Left lung (tissue), 10 donors: Measurements from ENCODE around the gene CARHSP1. TPM values are rescaled to one million over a fixed set of nuclear protein-coding genes. Genes with fewer than 3 reads are reported as not detected.

ENCODE experiments used
- ATAC-seq: fragments of 200-7000 bp; cut with Tn5 transposase; one replicate; pipeline ENCODE4 v1.9.1; 2020; ENCODE audit warnings: moderate library complexity
- DNase-seq, 4 donors: peaks; one replicate each; pipeline ENCODE4 v3.0.0-alpha.2; 2013 to 2020
- H3K27ac ChIP-seq, 2 donors: fragments of 200-600 bp; sonication (generic) in 1 of 2; one replicate each; pipeline versions ENCODE4 v1.5.0 to v1.8.0; 2020 to 2021
- H3K27me3 ChIP-seq, 2 donors: fragments of 200-600 bp; sonication (generic) in 1 of 2; one replicate each; pipeline versions ENCODE4 v1.5.0 to v1.8.0; 2020 to 2021
- H3K36me3 ChIP-seq, 2 donors: fragments of 200-600 bp; sonication (generic) in 1 of 2; one replicate each; pipeline versions ENCODE4 v1.5.0 to v1.8.0; 2020 to 2021
- H3K4me1 ChIP-seq, 2 donors: fragments of 200-600 bp; one replicate each; pipeline ENCODE4 v1.8.0; 2021
- H3K4me3 ChIP-seq, 2 donors: fragments of 200-600 bp; sonication (generic) in 1 of 2; one replicate each; pipeline versions ENCODE4 v1.5.0 to v1.8.0; 2020 to 2021; ENCODE audit warnings: mild to moderate bottlenecking in 1 of 2
- H3K9me3 ChIP-seq, 2 donors: fragments of 200-600 bp; sonication (generic) in 1 of 2; one replicate each; pipeline versions ENCODE4 v1.5.0 to v1.8.0; 2020 to 2021
- intact Hi-C, 2 donors: fragments of 100-400 bp; cut with DNase I; formaldehyde crosslinking; loops; one replicate each; pipeline versions ENCODE4 v1.11.2 to v1.14.2; 2022
- polyA plus RNA-seq, 6 donors: library from polyadenylated mRNA; unstranded; fragments of 120-200 nt; gene quantifications; one replicate each; pipeline ENCODE4 v1.2.1, GENCODE V29; 2013; ENCODE audit not compliant: insufficient read length in 6 of 6
- total RNA-seq, 2 donors: library from RNA; stranded (reverse); fragmentation: NEBNext Ultra II Directional; extraction: Animal tissue kit (Norgen Biotek cat#: 25700); gene quantifications; one replicate each; pipeline ENCODE4 v1.2.1, GENCODE V29; 2021
- TF ChIP-seq, protein P1 (sequence below), 2 donors: fragments of 200-600 bp; sonication (generic) in 1 of 2; IDR thresholded peaks; one replicate each; pipeline versions ENCODE4 v1.5.0 to v1.8.0; 2021; ENCODE audit warnings: antibody characterized with exemption in 2 of 2
- donor health status: DM: no; HTN: yes; CAD: no.
- donor health status: DM: no; HTN: no; CAD: no.

The CARHSP1 gene
- total and polyA plus RNA-seq, 8 donors: 74.0 to 114 (median 93.7) TPM

DNA sequence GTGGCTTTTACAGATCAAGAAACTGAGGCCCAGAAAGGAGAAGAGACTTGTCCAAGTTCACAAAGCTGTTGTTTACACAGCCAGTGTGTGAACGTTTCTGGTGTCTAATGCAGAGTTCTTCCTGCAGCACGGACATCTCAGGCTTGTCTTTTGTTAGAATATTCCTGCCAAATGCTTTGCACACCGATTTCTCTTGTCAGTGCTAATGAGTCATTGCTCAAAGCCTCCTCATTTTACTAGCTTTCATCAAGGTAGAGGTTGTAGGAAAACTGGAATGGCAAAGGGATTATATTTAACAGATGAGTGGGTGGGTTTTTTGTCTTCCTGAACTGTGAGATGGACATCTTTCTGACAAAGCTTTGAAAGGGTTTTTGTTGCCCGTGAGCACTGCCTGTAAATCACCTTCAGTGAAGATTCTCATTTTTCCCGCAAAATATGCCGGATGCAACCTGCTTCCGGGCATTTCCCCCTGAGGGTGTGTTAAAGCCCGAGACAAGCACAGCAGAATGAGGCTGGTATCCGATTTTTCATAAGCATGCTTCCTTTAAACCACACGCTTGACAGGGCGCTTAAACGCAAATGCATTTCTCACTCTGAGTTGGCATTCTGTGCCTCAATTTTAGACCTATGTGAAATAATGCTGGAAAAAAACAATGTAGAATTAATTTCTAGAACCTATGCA lies 56.5 kb downstream of the CARHSP1 start:
- Histone ChIP-seq H3K27ac (no peak overlapping the region), H3K4me3 (no peak overlapping the region), H3K36me3 (peaks cover 0 to 100% of the 10 kb centered on the region in 2 donors), H3K4me1 (peaks cover 0 to 3% of the 10 kb centered on the region in 2 donors), H3K27me3 (no peaks in the 10 kb centered on the region), H3K9me3 (no peaks in the 10 kb centered on the region)
- TF ChIP-seq, protein P1, sequence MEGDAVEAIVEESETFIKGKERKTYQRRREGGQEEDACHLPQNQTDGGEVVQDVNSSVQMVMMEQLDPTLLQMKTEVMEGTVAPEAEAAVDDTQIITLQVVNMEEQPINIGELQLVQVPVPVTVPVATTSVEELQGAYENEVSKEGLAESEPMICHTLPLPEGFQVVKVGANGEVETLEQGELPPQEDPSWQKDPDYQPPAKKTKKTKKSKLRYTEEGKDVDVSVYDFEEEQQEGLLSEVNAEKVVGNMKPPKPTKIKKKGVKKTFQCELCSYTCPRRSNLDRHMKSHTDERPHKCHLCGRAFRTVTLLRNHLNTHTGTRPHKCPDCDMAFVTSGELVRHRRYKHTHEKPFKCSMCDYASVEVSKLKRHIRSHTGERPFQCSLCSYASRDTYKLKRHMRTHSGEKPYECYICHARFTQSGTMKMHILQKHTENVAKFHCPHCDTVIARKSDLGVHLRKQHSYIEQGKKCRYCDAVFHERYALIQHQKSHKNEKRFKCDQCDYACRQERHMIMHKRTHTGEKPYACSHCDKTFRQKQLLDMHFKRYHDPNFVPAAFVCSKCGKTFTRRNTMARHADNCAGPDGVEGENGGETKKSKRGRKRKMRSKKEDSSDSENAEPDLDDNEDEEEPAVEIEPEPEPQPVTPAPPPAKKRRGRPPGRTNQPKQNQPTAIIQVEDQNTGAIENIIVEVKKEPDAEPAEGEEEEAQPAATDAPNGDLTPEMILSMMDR (IDR thresholded peaks at IDR 0.05): no peak
- intact Hi-C loops: no loop called here
- DNase-seq (no peak), ATAC-seq (no peak)

DNA sequence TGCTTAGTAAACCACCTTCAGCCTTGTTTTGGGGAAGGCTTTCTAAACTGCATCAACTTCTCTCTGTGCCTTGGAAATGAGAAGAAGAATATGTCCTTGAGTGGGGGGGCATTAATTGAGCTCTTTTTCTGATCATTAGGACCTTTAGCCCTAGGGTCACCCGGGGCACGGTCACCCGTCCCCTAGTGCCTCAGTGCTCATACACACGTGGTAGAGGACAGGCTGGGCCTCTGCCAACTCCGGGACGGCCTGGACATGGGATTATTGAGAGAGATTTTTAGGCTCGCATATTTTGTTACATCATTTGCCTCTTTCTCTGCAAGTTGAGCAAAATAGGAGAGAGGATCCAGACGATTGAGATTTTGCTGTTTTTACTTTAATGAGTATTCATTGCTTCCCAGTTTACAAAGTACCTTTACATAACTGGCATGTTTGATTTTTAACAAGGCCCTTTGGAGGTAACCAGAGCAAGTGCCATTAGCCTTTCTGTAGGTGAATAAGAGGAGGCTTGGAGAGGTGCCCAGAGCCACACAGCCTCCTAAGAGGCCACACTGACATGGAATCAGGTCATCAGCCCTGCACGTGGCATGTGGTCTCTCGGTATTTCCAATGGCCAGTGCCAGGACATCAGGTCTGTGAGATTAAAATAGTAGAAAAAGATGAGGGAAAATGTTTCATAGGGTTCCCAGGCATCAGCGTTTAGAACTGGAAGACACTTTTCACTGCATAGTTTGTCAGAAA lies 60.0 kb downstream of the CARHSP1 start:
- no peak overlapping the region for H3K4me3 ChIP-seq
- no peak for ATAC-seq
- intact Hi-C loops: no loop called here
- no peaks in the 10 kb centered on the region for H3K4me1 ChIP-seq
- H3K9me3 ChIP-seq: no peaks in the 10 kb centered on the region
- no peaks in the 10 kb centered on the region for H3K27me3 ChIP-seq
- no peak for DNase-seq
- no peak overlapping the region for H3K27ac ChIP-seq
- H3K36me3 ChIP-seq: peaks cover 0 to 100% of the 10 kb centered on the region in 2 donors
- TF ChIP-seq, protein P1 (IDR thresholded peaks at IDR 0.05): no peak

DNA sequence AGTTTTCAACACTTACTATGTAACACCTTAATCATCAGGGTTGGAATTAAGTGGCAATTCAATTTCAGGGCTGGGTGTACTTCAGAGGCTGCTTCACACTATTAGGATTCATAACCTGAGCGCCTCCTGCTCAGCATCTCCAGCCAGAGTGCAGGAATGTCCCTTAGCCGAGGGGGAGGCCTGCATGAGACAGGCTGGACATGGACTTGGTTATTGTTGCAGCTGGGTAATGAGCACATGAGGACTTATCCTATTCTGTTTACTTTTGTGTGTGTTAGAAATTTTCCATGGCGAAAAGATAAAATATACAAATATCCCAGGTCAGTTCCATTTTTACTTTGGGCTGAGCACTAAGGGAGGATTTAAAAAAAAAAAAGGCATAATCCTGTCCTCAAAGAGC lies 60.8 kb downstream of the CARHSP1 start:
- Histone ChIP-seq H3K27ac (no peak overlapping the region), H3K36me3 (peaks cover 0 to 100% of the 10 kb centered on the region in 2 donors), H3K4me1 (no peaks in the 10 kb centered on the region), H3K27me3 (no peaks in the 10 kb centered on the region), H3K9me3 (no peaks in the 10 kb centered on the region), H3K4me3 (no peak overlapping the region)
- intact Hi-C loops: no loop called here
- TF ChIP-seq, protein P1 (IDR thresholded peaks at IDR 0.05): no peak
- DNase-seq (no peak), ATAC-seq (no peak)

DNA sequence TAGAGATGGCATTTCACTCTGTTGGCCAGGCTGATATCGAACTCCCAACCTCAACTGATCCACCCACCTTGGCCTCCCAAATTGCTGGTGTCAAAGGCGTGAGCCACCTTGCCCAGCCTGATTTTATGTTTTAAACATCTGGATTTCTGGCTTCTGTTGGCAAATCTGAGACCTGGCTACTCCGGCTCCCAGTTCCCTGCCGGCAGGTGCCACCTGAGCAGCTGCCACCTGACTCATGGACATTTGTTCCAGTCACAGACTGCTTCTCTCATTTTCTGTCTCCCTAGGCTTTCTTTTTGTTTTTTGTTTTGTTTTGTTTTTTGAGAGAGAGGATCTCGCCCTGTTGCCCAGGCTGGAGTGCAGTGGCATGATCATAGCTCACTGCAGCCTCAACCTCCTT lies 61.6 kb downstream of the CARHSP1 start:
- Histone ChIP-seq H3K27ac (no peak overlapping the region), H3K9me3 (no peaks in the 10 kb centered on the region), H3K36me3 (peaks cover 0 to 100% of the 10 kb centered on the region in 2 donors), H3K4me3 (no peak overlapping the region), H3K4me1 (no peaks in the 10 kb centered on the region), H3K27me3 (no peaks in the 10 kb centered on the region)
- intact Hi-C loops: no loop called here
- no peak for DNase-seq
- no peak for ATAC-seq
- TF ChIP-seq, protein P1 (IDR thresholded peaks at IDR 0.05): no peak

DNA sequence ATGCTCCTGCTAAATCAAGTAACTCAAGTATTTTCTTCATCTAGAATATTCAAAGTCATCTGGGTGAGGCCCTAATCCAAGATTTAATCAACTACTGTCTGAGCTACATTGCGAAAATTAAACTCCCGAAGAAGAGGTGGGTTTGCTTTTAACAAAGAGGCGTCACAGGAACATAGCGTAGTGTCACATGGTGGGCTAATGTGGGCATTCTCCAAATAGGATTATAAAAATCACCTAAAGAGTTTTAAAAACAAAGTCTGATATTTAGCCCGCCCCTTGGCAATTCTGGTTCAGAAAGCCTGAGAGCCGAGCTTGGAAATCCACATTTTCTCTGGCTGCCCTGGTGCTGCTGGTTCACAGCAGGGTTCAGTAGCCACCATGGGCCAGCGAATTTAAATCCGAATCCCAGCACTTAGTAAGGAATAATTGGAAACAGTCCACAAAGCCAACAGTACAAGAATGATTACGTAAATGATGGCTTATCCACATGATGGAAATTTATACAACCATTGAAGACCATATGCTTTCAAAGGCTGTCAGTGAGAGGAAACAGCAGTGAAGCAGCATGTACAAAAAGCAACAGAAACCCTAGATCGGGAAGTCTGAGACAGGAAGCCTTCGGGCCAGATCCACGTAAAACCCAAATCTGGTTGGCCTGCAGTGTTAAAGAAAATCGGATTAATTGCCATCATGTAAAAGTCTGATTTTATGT lies 62.4 kb downstream of the CARHSP1 start:
- no peak overlapping the region for H3K4me3 ChIP-seq
- H3K4me1 ChIP-seq: no peaks in the 10 kb centered on the region
- TF ChIP-seq, protein P1 (IDR thresholded peaks at IDR 0.05): no peak
- no peak overlapping the region for H3K27ac ChIP-seq
- H3K36me3 ChIP-seq: peaks cover 0 to 100% of the 10 kb centered on the region in 2 donors
- intact Hi-C loops: no loop called here
- ATAC-seq (no peak), DNase-seq (no peak)
- no peaks in the 10 kb centered on the region for H3K9me3 ChIP-seq
- H3K27me3 ChIP-seq: no peaks in the 10 kb centered on the region
